ENCODE measurements around the gene NPFFR1. TPM values are rescaled to one million over a fixed set of nuclear protein-coding genes. Genes with fewer than 3 reads are reported as not detected.

Gene NPFFR1
- total RNA-seq, 1 donor from 2014 or later, result not detected

- H3K4me3 ChIP-seq, result no peak overlapping the region
- peaks cover 12% of the 10 kb centered on the region for H3K4me1 ChIP-seq
- intact Hi-C loops (cut with micrococcal nuclease), result no loop called here
- no peak overlapping the region for H3K27ac ChIP-seq (replicated peaks)
- DNase-seq, result no peak
- H3K27me3 ChIP-seq (ENCODE audit: low read depth), result peaks cover 63% of the 10 kb centered on the region
- no peak for TF ChIP-seq CTCF (IDR thresholded peaks at IDR 0.05; ENCODE audit: borderline replicate concordance)
- H3K36me3 ChIP-seq, result no peaks in the 10 kb centered on the region
- peaks cover 5% of the 10 kb centered on the region for H3K9me3 ChIP-seq (replicated peaks)
Measured at GRCh38 chr10:70256463-70256862, 27.3 kb downstream of the NPFFR1 start.

DNA sequence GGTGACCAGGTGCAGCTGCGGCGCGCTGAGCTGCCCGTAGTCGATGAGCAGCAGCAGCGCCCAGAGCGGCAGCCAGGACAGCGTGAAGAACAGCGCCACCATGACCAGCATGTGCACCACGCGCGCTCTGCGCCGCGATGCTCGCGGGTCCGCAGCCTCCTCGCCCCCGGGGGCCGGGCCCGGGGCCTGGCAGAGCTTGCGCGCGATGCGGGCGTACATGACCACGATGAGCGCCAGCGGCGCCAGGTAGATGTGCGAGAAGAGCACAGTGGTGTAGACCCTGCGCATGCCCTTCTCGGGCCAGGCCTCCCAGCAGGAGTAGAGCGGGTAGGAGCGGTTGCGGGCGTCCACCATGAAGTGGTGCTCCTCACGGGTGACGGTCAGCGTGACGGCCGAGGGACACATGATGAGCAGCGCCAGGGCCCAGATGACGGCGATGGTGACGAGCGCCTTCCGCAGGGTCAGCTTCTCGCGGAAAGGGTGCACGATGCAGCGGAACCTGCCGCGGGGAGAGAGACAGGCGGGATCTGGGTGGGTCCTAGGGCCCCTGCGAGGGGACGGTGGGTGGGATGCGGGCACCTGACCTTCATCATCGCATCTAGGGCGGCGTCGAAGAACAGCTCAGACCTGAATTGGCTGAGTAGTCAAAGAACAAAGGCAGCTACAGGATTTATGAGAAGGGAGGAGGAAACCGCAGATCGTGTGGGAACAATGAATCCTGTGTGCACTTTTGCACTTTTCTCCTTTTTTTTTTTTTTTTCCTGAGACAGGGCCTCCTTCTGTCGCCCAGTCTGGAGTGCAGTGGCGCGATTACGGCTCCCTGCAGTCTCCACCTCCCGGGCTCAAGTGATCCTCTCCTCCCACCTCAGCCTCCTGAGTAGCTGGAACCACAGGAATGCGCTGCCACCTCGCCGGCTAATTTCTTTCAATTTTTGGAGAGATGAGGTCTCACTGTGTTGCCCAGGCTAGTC, 28.2 kb downstream of the NPFFR1 start:
- H3K4me1 ChIP-seq, result peaks cover 12% of the 10 kb centered on the region
- H3K27me3 ChIP-seq (ENCODE audit: low read depth), result peaks cover 60% of the 10 kb centered on the region
- H3K36me3 ChIP-seq, result no peaks in the 10 kb centered on the region
- DNase-seq, result no peak
- intact Hi-C loops (cut with micrococcal nuclease), result no loop called here
- TF ChIP-seq CTCF (IDR thresholded peaks at IDR 0.05; ENCODE audit: borderline replicate concordance), result no peak
- peaks cover 5% of the 10 kb centered on the region for H3K9me3 ChIP-seq (replicated peaks)
- H3K27ac ChIP-seq (replicated peaks), result no peak overlapping the region
- peak overlapping the region; percentile 46 for H3K4me3 ChIP-seq

DNA sequence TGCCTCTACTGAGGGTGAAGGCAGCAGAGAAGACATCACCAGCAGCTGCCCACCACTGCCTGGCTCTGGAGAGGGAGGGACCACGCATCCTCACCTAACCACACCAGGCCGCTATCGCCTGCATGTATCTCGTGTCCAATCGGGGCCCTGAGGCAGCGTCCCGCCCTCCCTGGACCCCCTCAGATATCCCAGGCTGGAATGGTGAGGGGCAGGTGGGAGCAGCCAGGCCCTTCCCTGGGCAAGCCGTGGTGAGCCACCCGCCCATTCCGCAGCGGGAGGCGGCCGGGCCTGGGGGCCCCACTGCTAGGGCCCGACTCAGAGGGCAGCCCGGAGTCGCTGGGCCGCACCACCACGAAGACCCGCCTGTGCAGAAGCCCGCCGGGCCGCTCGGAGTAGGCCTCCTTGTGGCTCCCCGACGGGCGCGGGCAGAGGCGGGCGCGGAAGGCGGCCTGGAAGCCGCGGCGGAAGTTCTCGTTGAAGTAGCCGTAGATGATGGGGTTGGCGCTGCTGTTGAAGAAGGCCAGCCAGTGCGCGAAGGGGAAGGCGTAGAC, 29.0 kb downstream of the NPFFR1 start:
- H3K27me3 ChIP-seq (ENCODE audit: low read depth), result peaks cover 52% of the 10 kb centered on the region
- no peak for DNase-seq
- H3K9me3 ChIP-seq (replicated peaks), result peaks cover 5% of the 10 kb centered on the region
- H3K36me3 ChIP-seq, result no peaks in the 10 kb centered on the region
- TF ChIP-seq CTCF (IDR thresholded peaks at IDR 0.05; ENCODE audit: borderline replicate concordance), result no peak
- no peak overlapping the region for H3K27ac ChIP-seq (replicated peaks)
- intact Hi-C loops (cut with micrococcal nuclease), result no loop called here
- H3K4me3 ChIP-seq, result peak overlapping the region; percentile 46
- H3K4me1 ChIP-seq, result peaks cover 12% of the 10 kb centered on the region

- peaks cover 49% of the 10 kb centered on the region for H3K27me3 ChIP-seq (ENCODE audit: low read depth)
Measured at GRCh38 chr10:70253878-70254765, 29.7 kb downstream of the NPFFR1 start.

More at GRCh38 chr10:70253878-70254765, 29.7 kb downstream of the NPFFR1 start:
- peaks cover 12% of the 10 kb centered on the region for H3K4me1 ChIP-seq
- H3K9me3 ChIP-seq (replicated peaks), result peaks cover 5% of the 10 kb centered on the region
- no peak for TF ChIP-seq CTCF (IDR thresholded peaks at IDR 0.05; ENCODE audit: borderline replicate concordance)
- no peak for DNase-seq
- no peak overlapping the region for H3K27ac ChIP-seq (replicated peaks)
- intact Hi-C loops (cut with micrococcal nuclease), result no loop called here
- H3K36me3 ChIP-seq, result no peaks in the 10 kb centered on the region
- no peak overlapping the region for H3K4me3 ChIP-seq

All from left ventricle myocardium inferior (tissue), 1 donor.